K562 (cell line): Measurements from ENCODE around the gene BCL10. TPM values are rescaled to one million over a fixed set of nuclear protein-coding genes. Genes with fewer than 3 reads are reported as not detected.

Source experiments
- CGGBP1 ChIP-seq: fragments of 250-450 bp; sonication (Bioruptor Pico); IDR thresholded peaks from 2 replicates; pipeline ENCODE4 v1.9.0; 2021; ENCODE audit warnings: mild to moderate bottlenecking
- CTCFL ChIP-seq: IDR thresholded peaks from 2 replicates; pipeline ENCODE4 v1.6.1; 2011; ENCODE audit warnings: borderline replicate concordance, low read depth, mild to moderate bottlenecking, moderate library complexity, low read length; ENCODE audit not compliant: insufficient read depth, poor library complexity, severe bottlenecking
- DEAF1 ChIP-seq: fragments of 450-650 bp; formaldehyde crosslinking; IDR thresholded peaks from 2 replicates; pipeline ENCODE4 v1.4.0; 2020; ENCODE audit warnings: mild to moderate bottlenecking, moderate library complexity
- DMBX1 ChIP-seq: fragments of 250-450 bp; sonication (Bioruptor Pico); IDR thresholded peaks from 2 replicates; pipeline ENCODE4 v1.8.0; 2022; ENCODE audit warnings: inconsistent platforms, mild to moderate bottlenecking, moderate library complexity, borderline replicate concordance
- ERF ChIP-seq: fragments of 450-650 bp; formaldehyde crosslinking; IDR thresholded peaks from 2 replicates; pipeline ENCODE4 v1.4.0; 2020; ENCODE audit warnings: mild to moderate bottlenecking, mixed read lengths
- GABPA ChIP-seq: fragments of 200-800 bp; sonication (Bioruptor generic); conservative IDR thresholded peaks from 2 replicates; pipeline ENCODE4 v1.6.1; 2016; ENCODE audit warnings: low read depth, missing genetic modification characterization, missing compliant biosample characterization
- GATAD2B ChIP-seq: fragments of 450-650 bp; IDR thresholded peaks from 2 replicates; pipeline ENCODE4 v1.6.1; 2017; ENCODE audit warnings: mild to moderate bottlenecking, borderline replicate concordance
- GTF2E2 ChIP-seq: fragments of 200-800 bp; sonication (Bioruptor generic); IDR thresholded peaks from 2 replicates; pipeline ENCODE4 v1.6.1; 2016; ENCODE audit warnings: missing genetic modification characterization, missing compliant biosample characterization
- HDAC2 ChIP-seq: fragments of 450-650 bp; IDR thresholded peaks from 2 replicates; pipeline ENCODE4 v1.6.1; 2016; ENCODE audit warnings: mild to moderate bottlenecking
- IRF2 ChIP-seq: sonication (generic); formaldehyde crosslinking; IDR thresholded peaks from 2 replicates; pipeline ENCODE4 v1.8.1; 2022; ENCODE audit warnings: mild to moderate bottlenecking, missing genetic modification reagents
- KAT7 ChIP-seq: sonication (generic); formaldehyde crosslinking; IDR thresholded peaks from 2 replicates; pipeline ENCODE4 v1.8.0; 2022; ENCODE audit warnings: missing genetic modification reagents, mild to moderate bottlenecking, borderline replicate concordance
- KLF16 ChIP-seq: IDR thresholded peaks from 2 replicates; pipeline ENCODE4 v1.6.1; 2016; ENCODE audit warnings: antibody characterized with exemption
- MEIS2 ChIP-seq: fragments of 450-650 bp; IDR thresholded peaks from 2 replicates; pipeline ENCODE4 v1.6.1; 2014; ENCODE audit warnings: mild to moderate bottlenecking; ENCODE audit not compliant: partially characterized antibody
- MXI1 ChIP-seq: IDR thresholded peaks from 2 replicates; pipeline ENCODE4 v1.6.1; 2011; ENCODE audit warnings: low read depth, mild to moderate bottlenecking, improper control_type of control experiment, low read length
- NCOA4 ChIP-seq: fragments of 450-650 bp; IDR thresholded peaks from 2 replicates; pipeline ENCODE4 v1.6.1; 2018; ENCODE audit warnings: mild to moderate bottlenecking; ENCODE audit not compliant: partially characterized antibody
- PTTG1 ChIP-seq: fragments of 450-650 bp; IDR thresholded peaks from 2 replicates; pipeline ENCODE4 v1.6.1; 2016; ENCODE audit warnings: low read depth, mild to moderate bottlenecking, missing genetic modification characterization, missing compliant biosample characterization
- ZC3H4 ChIP-seq: sonication (generic); formaldehyde crosslinking; IDR thresholded peaks from 2 replicates; pipeline ENCODE4 v1.9.0; 2021; ENCODE audit warnings: missing genetic modification reagents, borderline replicate concordance
- ZNF347 ChIP-seq: fragments of 450-650 bp; formaldehyde crosslinking; IDR thresholded peaks from 2 replicates; pipeline ENCODE4 v1.4.0; 2020; ENCODE audit warnings: low read depth, mild to moderate bottlenecking, moderate library complexity
- ZNF655 ChIP-seq: fragments of 250-450 bp; sonication (Bioruptor Pico); IDR thresholded peaks from 2 replicates; pipeline ENCODE4 v1.5.0; 2021
- polyA plus RNA-seq, 8 experiments: library from polyadenylated mRNA; depleted of rRNA in 4 of 8; stranded (reverse) in 5 of 8; unstranded in 3 of 8; fragments of >200 nt; fragmentation: Nextera tagmentation in 2 of 8; fragmentation: Illumina TruSeq in 1 of 8; extraction: Ambion mirVana in 2 of 8; extraction: Trizol in 1 of 8; gene quantifications; 2 replicates each; pipeline versions ENCODE4 v1.2.1 to v1.2.3, GENCODE V29; 2011 to 2014; ENCODE audit warnings: inconsistent platforms in 1 of 8, missing spikeins in 1 of 8
- total RNA-seq, 7 experiments: library from RNA; depleted of rRNA in 6 of 7; stranded (reverse); fragments of >200 nt in 6 of 7; fragmentation: Illumina TruSeq in 2 of 7; extraction: Trizol in 2 of 7; gene quantifications; 2 replicates each; pipeline versions ENCODE4 v1.2.1 to v1.2.3, GENCODE V29; 2011 to 2021; ENCODE audit warnings: low replicate concordance in 1 of 7

BCL10 gene
- total and polyA plus RNA-seq, 9 of the 15 experiments (the other 6 are each of a cell fraction or from before 2014, with no cell fraction given) = 8.0 to 19.4 (median 12.3) TPM

- no peak for TF ChIP-seq KLF16
- no peak; the same call in 1 of the 2 replicates for TF ChIP-seq GABPA (tag)
- TF ChIP-seq ZNF655 = 0 out of 2 replicates have a peak, but pooled peaks have one; percentile 34
- no peak for TF ChIP-seq IRF2 (CRISPR knock-in tag)
- TF ChIP-seq ERF (CRISPR knock-in tag) = 0 out of 2 replicates have a peak, but pooled peaks have one; percentile 28
- no peak for TF ChIP-seq CTCFL
- TF ChIP-seq GTF2E2 (tag) = no peak
- TF ChIP-seq CGGBP1 (CRISPR knock-in tag) = no peak
- no peak for TF ChIP-seq NCOA4
- no peak for TF ChIP-seq KAT7 (CRISPR knock-in tag)
- TF ChIP-seq MEIS2 = peak; percentile 95
- TF ChIP-seq HDAC2 = no peak
- TF ChIP-seq DMBX1 = peak; percentile 46
- TF ChIP-seq ZC3H4 (CRISPR knock-in tag) = no peak
- TF ChIP-seq MXI1 = no peak
- TF ChIP-seq DEAF1 (CRISPR knock-in tag) = 0 out of 2 replicates have a peak, but pooled peaks have one; percentile 38
- no peak for TF ChIP-seq ZNF347 (CRISPR knock-in tag)
- 0 out of 2 replicates have a peak, but pooled peaks have one; percentile 16 for TF ChIP-seq GATAD2B
- no peak for TF ChIP-seq PTTG1
Observed at GRCh38 chr1:85244271-85245061, 32.0 kb downstream of the BCL10 start (continued).
